HepG2 (cell line): ENCODE data around the gene TACC3. TPM values are rescaled to one million over a fixed set of nuclear protein-coding genes. Genes with fewer than 3 reads are reported as not detected.

Experiments
- CREBL2 ChIP-seq: sonication (generic); formaldehyde crosslinking; IDR thresholded peaks from 2 replicates; pipeline ENCODE4 v1.8.1; 2023; ENCODE audit warnings: missing genetic modification reagents, mild to moderate bottlenecking, borderline replicate concordance
- MAF1 ChIP-seq: sonication (generic); formaldehyde crosslinking; IDR thresholded peaks from 2 replicates; pipeline ENCODE4 v1.5.0; 2020; ENCODE audit warnings: missing genetic modification reagents, borderline replicate concordance
- MLX ChIP-seq: IDR thresholded peaks from 2 replicates; pipeline ENCODE4 v1.6.1; 2016
- NONO ChIP-seq, 2 experiments: fragments of 450-650 bp in 1 of 2; sonication (generic) in 1 of 2; formaldehyde crosslinking in 1 of 2; IDR thresholded peaks in 1 of 2; conservative IDR thresholded peaks in 1 of 2; 2 replicates each; pipeline versions ENCODE4 v1.6.1 to v1.8.0; 2017 to 2022; ENCODE audit warnings: mild to moderate bottlenecking in 1 of 2, missing genetic modification reagents in 1 of 2, moderate library complexity in 1 of 2
- SKIL ChIP-seq: sonication (generic); formaldehyde crosslinking; IDR thresholded peaks from 2 replicates; pipeline ENCODE4 v1.8.0; 2022; ENCODE audit warnings: missing genetic modification reagents, mild to moderate bottlenecking, moderate library complexity, borderline replicate concordance
- TEAD2 ChIP-seq: sonication (generic); formaldehyde crosslinking; IDR thresholded peaks from 2 replicates; pipeline ENCODE4 v1.9.0; 2021; ENCODE audit warnings: missing genetic modification reagents
- ZNF337 ChIP-seq: sonication (generic); formaldehyde crosslinking; IDR thresholded peaks from 2 replicates; pipeline ENCODE4 v1.5.1; 2020; ENCODE audit warnings: missing genetic modification reagents, low read depth, mild to moderate bottlenecking, borderline replicate concordance
- ZNF547 ChIP-seq: sonication (generic); formaldehyde crosslinking; IDR thresholded peaks from 2 replicates; pipeline ENCODE4 v1.5.1; 2020; ENCODE audit warnings: mild to moderate bottlenecking, missing genetic modification reagents
- polyA plus RNA-seq, 8 experiments: library from polyadenylated mRNA; depleted of rRNA in 3 of 8; stranded (reverse) in 7 of 8; unstranded in 1 of 8; fragments of >200 nt; fragmentation: Illumina TruSeq in 4 of 8; extraction: Trizol in 4 of 8; gene quantifications; 2 replicates each; pipeline versions ENCODE4 v1.2.1 to v1.2.3, GENCODE V29; 2011 to 2016; ENCODE audit warnings: low read depth in 4 of 8, missing spikeins in 1 of 8, mixed read lengths in 1 of 8; ENCODE audit not compliant: insufficient read depth in 1 of 8
- total RNA-seq, 5 experiments: library from RNA; depleted of rRNA; stranded (reverse); fragments of >200 nt; fragmentation: Illumina TruSeq; extraction: Trizol; gene quantifications; 2 replicates each; pipeline ENCODE4 v1.2.3, GENCODE V29; 2016; ENCODE audit warnings: low read depth in 1 of 5
- TF ChIP-seq, protein P1 (sequence below): sonication (generic); formaldehyde crosslinking; IDR thresholded peaks from 2 replicates; pipeline ENCODE4 v1.5.0; 2020; ENCODE audit warnings: missing genetic modification reagents

The TACC3 gene
- total and polyA plus RNA-seq, 2 of the 13 experiments (the other 11 are each of a cell fraction or from before 2014, with no cell fraction given): 20.3 to 21.2 TPM

- no peak for TF ChIP-seq CREBL2
- TF ChIP-seq, protein P1, sequence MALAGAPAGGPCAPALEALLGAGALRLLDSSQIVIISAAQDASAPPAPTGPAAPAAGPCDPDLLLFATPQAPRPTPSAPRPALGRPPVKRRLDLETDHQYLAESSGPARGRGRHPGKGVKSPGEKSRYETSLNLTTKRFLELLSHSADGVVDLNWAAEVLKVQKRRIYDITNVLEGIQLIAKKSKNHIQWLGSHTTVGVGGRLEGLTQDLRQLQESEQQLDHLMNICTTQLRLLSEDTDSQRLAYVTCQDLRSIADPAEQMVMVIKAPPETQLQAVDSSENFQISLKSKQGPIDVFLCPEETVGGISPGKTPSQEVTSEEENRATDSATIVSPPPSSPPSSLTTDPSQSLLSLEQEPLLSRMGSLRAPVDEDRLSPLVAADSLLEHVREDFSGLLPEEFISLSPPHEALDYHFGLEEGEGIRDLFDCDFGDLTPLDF (CRISPR knock-in tag): no peak
- no peak for TF ChIP-seq NONO (IDR thresholded peaks at IDR 0.05)
- TF ChIP-seq NONO (CRISPR knock-in tag; conservative IDR thresholded peaks at IDR 0.05): peak; percentile 72; the same call in 1 of the 2 replicates
- TF ChIP-seq MLX (CRISPR knock-in tag): 0 out of 2 replicates have a peak, but pooled peaks have one; percentile 32
- TF ChIP-seq ZNF547 (CRISPR knock-in tag): 0 out of 2 replicates have a peak, but pooled peaks have one; percentile 45
- peak; percentile 65 for TF ChIP-seq SKIL
- 0 out of 2 replicates have a peak, but pooled peaks have one; percentile 29 for TF ChIP-seq ZNF337
- no peak for TF ChIP-seq TEAD2
- no peak for TF ChIP-seq MAF1
These were observed 44.2 kb downstream of the TACC3 start (continued) for GRCh38 chr4:1765409-1766072.
